RWPE2 (cell line): ENCODE measurements around the gene SFMBT2.

Experiments used
- ATAC-seq: fragments of 200-7000 bp; cut with Tn5 transposase; 3 replicates; pipeline ENCODE4 v1.9.1; 2021; ENCODE audit warnings: low read depth
- DNase-seq: peaks from one replicate; pipeline ENCODE4 v3.0.0-alpha.2; 2020; ENCODE audit warnings: low spot score
- H3K27ac ChIP-seq: fragments of 450-650 bp; 2 replicates; pipeline ENCODE4 v1.5.1; 2017; ENCODE audit warnings: mild to moderate bottlenecking; ENCODE audit not compliant: poor library complexity, severe bottlenecking
- H3K27me3 ChIP-seq: fragments of 250-450 bp; sonication (Bioruptor Pico); 2 replicates; pipeline ENCODE4 v1.5.1; 2021; ENCODE audit warnings: mild to moderate bottlenecking, moderate library complexity; ENCODE audit not compliant: insufficient read depth, poor library complexity, severe bottlenecking
- H3K36me3 ChIP-seq: fragments of 250-450 bp; sonication (Bioruptor Pico); 2 replicates; pipeline ENCODE4 v1.5.1; 2020; ENCODE audit warnings: low read depth, mild to moderate bottlenecking, moderate library complexity
- H3K4me1 ChIP-seq: fragments of 250-450 bp; sonication (Bioruptor Pico); 2 replicates; pipeline ENCODE4 v1.5.1; 2021; ENCODE audit warnings: mild to moderate bottlenecking, moderate library complexity; ENCODE audit not compliant: insufficient read depth, poor library complexity, severe bottlenecking
- H3K4me3 ChIP-seq: fragments of 250-450 bp; sonication (Bioruptor Pico); 2 replicates; pipeline ENCODE4 v1.5.1; 2021; ENCODE audit warnings: mild to moderate bottlenecking, moderate library complexity; ENCODE audit not compliant: severe bottlenecking
- H3K9me3 ChIP-seq: fragments of 250-450 bp; sonication (Bioruptor Pico); 2 replicates; pipeline ENCODE4 v1.5.1; 2021; ENCODE audit warnings: mild to moderate bottlenecking, moderate library complexity; ENCODE audit not compliant: severe bottlenecking
- TF ChIP-seq, protein P1 (sequence below): fragments of 450-650 bp; IDR thresholded peaks from one replicate; pipeline ENCODE4 v1.5.1; 2017; ENCODE audit warnings: mild to moderate bottlenecking, moderate library complexity; ENCODE audit not compliant: poor library complexity, severe bottlenecking

The SFMBT2 gene

DNA sequence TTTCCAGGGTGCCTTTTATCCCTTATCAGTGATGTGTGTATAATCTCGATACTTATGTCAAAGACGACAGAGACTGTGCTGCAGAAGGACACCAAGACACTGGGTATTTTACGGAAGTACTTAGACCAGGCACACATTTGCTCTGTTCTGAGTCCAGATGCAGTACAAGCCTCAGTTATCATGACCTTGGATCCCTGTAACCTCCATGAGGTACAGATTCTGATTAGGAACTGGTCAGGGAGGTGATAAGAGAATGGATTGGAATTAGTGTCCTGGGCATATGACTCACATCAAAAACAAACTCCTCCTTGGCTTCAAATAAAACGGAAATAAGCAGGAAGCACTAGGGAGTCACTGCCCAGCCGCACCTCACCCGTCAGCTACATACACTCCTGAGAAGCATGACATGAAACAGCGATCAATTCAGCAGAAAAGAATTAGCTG, 146.5 kb downstream of the SFMBT2 start:
- no peaks in the 10 kb centered on the region for H3K9me3 ChIP-seq

DNA sequence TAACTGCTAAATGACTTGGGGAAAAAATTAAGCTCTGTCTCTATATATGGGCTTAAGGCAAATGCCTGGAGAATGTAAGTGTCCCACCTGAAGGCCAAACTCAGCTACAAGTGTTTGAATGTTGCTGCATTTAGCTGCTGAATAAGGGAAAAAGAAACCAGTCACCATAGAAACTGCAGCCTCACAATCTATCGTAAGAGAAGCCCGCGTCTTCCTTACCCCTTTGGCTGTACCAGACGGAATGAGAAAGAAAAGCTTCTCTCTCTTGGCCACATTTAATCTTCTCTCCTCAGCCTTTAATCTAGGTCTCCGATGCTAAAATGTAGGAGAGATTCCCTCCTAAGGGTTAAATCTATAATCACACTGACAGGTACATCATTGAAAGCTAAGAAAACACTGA, 147.2 kb downstream of the SFMBT2 start:
- TF ChIP-seq, protein P1, sequence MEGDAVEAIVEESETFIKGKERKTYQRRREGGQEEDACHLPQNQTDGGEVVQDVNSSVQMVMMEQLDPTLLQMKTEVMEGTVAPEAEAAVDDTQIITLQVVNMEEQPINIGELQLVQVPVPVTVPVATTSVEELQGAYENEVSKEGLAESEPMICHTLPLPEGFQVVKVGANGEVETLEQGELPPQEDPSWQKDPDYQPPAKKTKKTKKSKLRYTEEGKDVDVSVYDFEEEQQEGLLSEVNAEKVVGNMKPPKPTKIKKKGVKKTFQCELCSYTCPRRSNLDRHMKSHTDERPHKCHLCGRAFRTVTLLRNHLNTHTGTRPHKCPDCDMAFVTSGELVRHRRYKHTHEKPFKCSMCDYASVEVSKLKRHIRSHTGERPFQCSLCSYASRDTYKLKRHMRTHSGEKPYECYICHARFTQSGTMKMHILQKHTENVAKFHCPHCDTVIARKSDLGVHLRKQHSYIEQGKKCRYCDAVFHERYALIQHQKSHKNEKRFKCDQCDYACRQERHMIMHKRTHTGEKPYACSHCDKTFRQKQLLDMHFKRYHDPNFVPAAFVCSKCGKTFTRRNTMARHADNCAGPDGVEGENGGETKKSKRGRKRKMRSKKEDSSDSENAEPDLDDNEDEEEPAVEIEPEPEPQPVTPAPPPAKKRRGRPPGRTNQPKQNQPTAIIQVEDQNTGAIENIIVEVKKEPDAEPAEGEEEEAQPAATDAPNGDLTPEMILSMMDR = no peak
- H3K36me3 ChIP-seq = no peaks in the 10 kb centered on the region
- no peaks in the 10 kb centered on the region for H3K9me3 ChIP-seq

More for the DNA sequence above, 146.5 kb downstream of the SFMBT2 start:
- Histone ChIP-seq H3K27ac (peak overlapping the region; percentile 78), H3K36me3 (no peaks in the 10 kb centered on the region), H3K4me3 (no peak overlapping the region), H3K4me1 (peaks cover 35% of the 10 kb centered on the region), H3K27me3 (no peaks in the 10 kb centered on the region)
- DNase-seq (no peak), ATAC-seq (peak; percentile 61)
- TF ChIP-seq, protein P1 = no peak

GRCh38 chr10:7261351-7261750, 149.5 kb downstream of the SFMBT2 start:
- peak overlapping the region; percentile 95 for H3K27ac ChIP-seq
- H3K36me3 ChIP-seq = no peaks in the 10 kb centered on the region
- TF ChIP-seq, protein P1 = no peak
- ATAC-seq (peak; percentile 48), DNase-seq (no peak)
- peaks cover 42% of the 10 kb centered on the region for H3K4me1 ChIP-seq
- no peak overlapping the region for H3K4me3 ChIP-seq
- no peaks in the 10 kb centered on the region for H3K9me3 ChIP-seq
- H3K27me3 ChIP-seq = no peaks in the 10 kb centered on the region

More for the DNA sequence above, 147.2 kb downstream of the SFMBT2 start:
- Histone ChIP-seq H3K27ac (peak overlapping the region; percentile 78), H3K27me3 (no peaks in the 10 kb centered on the region), H3K4me1 (peaks cover 35% of the 10 kb centered on the region), H3K4me3 (no peak overlapping the region)
- no peak for ATAC-seq
- no peak for DNase-seq

GRCh38 chr10:7260912-7261311, 149.9 kb downstream of the SFMBT2 start:
- Histone ChIP-seq H3K27ac (peak overlapping the region; percentile 95), H3K9me3 (no peaks in the 10 kb centered on the region)

DNA sequence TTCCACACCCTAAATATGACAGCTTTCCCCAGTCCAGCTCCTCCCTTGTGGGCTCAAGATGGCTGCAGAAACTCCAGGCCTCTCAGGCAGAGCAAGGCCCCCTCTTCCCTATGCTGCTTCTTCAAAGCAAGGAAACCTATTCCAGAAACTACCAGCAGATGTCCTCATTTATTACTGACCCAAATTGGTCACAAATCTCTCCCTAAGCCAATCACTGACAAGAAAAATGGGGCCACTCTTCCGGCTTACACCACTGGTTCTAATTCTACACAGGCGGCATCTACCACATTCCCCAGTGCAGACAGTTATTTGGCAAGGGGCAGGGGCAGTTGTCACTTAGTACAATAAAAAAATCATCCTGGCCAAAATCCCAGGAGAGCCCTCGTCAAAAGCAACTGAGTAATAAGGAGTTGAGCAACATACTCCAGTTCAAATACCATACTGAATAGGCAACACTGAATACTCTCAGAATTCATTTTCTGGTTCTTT, 150.4 kb downstream of the SFMBT2 start:
- H3K36me3 ChIP-seq = no peaks in the 10 kb centered on the region
- no peaks in the 10 kb centered on the region for H3K9me3 ChIP-seq
- H3K4me1 ChIP-seq = peaks cover 39% of the 10 kb centered on the region
- no peaks in the 10 kb centered on the region for H3K27me3 ChIP-seq
- H3K27ac ChIP-seq = peak overlapping the region; percentile 95
- DNase-seq = peak; percentile 79
- no peak overlapping the region for H3K4me3 ChIP-seq
- ATAC-seq = peak; percentile 74
- TF ChIP-seq, protein P1 = peak; percentile 80

More at GRCh38 chr10:7260912-7261311, 149.9 kb downstream of the SFMBT2 start:
- H3K36me3 ChIP-seq = no peaks in the 10 kb centered on the region
- H3K4me3 ChIP-seq = no peak overlapping the region
- TF ChIP-seq, protein P1 = no peak
- DNase-seq (no peak), ATAC-seq (peak; percentile 1; the same call in 1 of the 3 replicates)
- peaks cover 42% of the 10 kb centered on the region for H3K4me1 ChIP-seq
- H3K27me3 ChIP-seq = no peaks in the 10 kb centered on the region
